Measurements from ENCODE around the gene AIPL1.

Gene AIPL1

GRCh38 chr17:6442775-6443174, 7.9 kb upstream of the AIPL1 start:
- DNase-seq (ENCODE audit: low read depth): no peak
- no peak for TF ChIP-seq CTCF (IDR thresholded peaks at IDR 0.05; ENCODE audit: control insufficient read depth, insufficient read depth, low read depth, low read length, missing control alignments)
- H3K4me3 ChIP-seq (ENCODE audit: control insufficient read depth, low read depth, low read length): no peak overlapping the region

GRCh38 chr17:6439951-6440350, 5.0 kb upstream of the AIPL1 start:
- no peak for DNase-seq (ENCODE audit: low read depth)
- no peak for TF ChIP-seq CTCF (IDR thresholded peaks at IDR 0.05; ENCODE audit: control insufficient read depth, insufficient read depth, low read depth, low read length, missing control alignments)
- no peak overlapping the region for H3K4me3 ChIP-seq (ENCODE audit: control insufficient read depth, low read depth, low read length)

GRCh38 chr17:6437956-6438355, 3.0 kb upstream of the AIPL1 start:
- no peak overlapping the region for H3K4me3 ChIP-seq (ENCODE audit: control insufficient read depth, low read depth, low read length)
- TF ChIP-seq CTCF (IDR thresholded peaks at IDR 0.05; ENCODE audit: control insufficient read depth, insufficient read depth, low read depth, low read length, missing control alignments): no peak
- DNase-seq (ENCODE audit: low read depth): no peak

- no peak for DNase-seq (ENCODE audit: low read depth)
- TF ChIP-seq CTCF (IDR thresholded peaks at IDR 0.05; ENCODE audit: control insufficient read depth, insufficient read depth, low read depth, low read length, missing control alignments): no peak
- H3K4me3 ChIP-seq (ENCODE audit: control insufficient read depth, low read depth, low read length): no peak overlapping the region
Measured at GRCh38 chr17:6437466-6437865, 2.5 kb upstream of the AIPL1 start.

- peak; percentile 29 for DNase-seq (ENCODE audit: low read depth)
- peak; percentile 81 for TF ChIP-seq CTCF (IDR thresholded peaks at IDR 0.05; ENCODE audit: control insufficient read depth, insufficient read depth, low read depth, low read length, missing control alignments)
- H3K4me3 ChIP-seq (ENCODE audit: control insufficient read depth, low read depth, low read length): no peak overlapping the region
Measured at GRCh38 chr17:6435968-6436367, 1.0 kb upstream of the AIPL1 start.

- DNase-seq (ENCODE audit: low read depth): no peak
- no peak overlapping the region for H3K4me3 ChIP-seq (ENCODE audit: control insufficient read depth, low read depth, low read length)
- TF ChIP-seq CTCF (IDR thresholded peaks at IDR 0.05; ENCODE audit: control insufficient read depth, insufficient read depth, low read depth, low read length, missing control alignments): peak; percentile 28
Measured at GRCh38 chr17:6430769-6431168, 4.2 kb downstream of the AIPL1 start.

GRCh38 chr17:6429266-6429665, 5.7 kb downstream of the AIPL1 start:
- H3K4me3 ChIP-seq (ENCODE audit: control insufficient read depth, low read depth, low read length): no peak overlapping the region
- no peak for TF ChIP-seq CTCF (IDR thresholded peaks at IDR 0.05; ENCODE audit: control insufficient read depth, insufficient read depth, low read depth, low read length, missing control alignments)
- no peak for DNase-seq (ENCODE audit: low read depth)

All from AG09309 (cell line).